HG03135 (cell line): Measurements from ENCODE around the gene MMP24.
"Not testable (repeated sequence)": the region's sequence is repeated elsewhere in the genome, so short reads cannot be mapped to it uniquely, and the experiment has no call there.

Experiments used
- ATAC-seq: cut with Tn5 transposase; IDR thresholded peaks from one replicate; pipeline ENCODE4 v1.9.1; 2021; ENCODE audit warnings: mild to moderate bottlenecking, moderate library complexity; ENCODE audit not compliant: unreplicated experiment

MMP24 gene

GRCh38 chr20:35226126-35226883 lies at the start of gene MMP24:
MMP24 (plus strand) TSS chr20:35226690; CDS start chr20:35226739, 49 bp downstream.
- no peak for ATAC-seq

GRCh38 chr20:35179292-35180212 lies 46.9 kb upstream of the MMP24 start:
- ATAC-seq = no peak

- no peak for ATAC-seq
Measured at GRCh38 chr20:35180266-35180665, 46.2 kb upstream of the MMP24 start.

GRCh38 chr20:35181731-35182130 lies 44.8 kb upstream of the MMP24 start:
- no peak for ATAC-seq

- ATAC-seq = not testable (repeated sequence)
Measured at GRCh38 chr20:35186691-35187289, 39.7 kb upstream of the MMP24 start.

- ATAC-seq = no peak
Measured at GRCh38 chr20:35187584-35188190, 38.8 kb upstream of the MMP24 start.

GRCh38 chr20:35189223-35189622 lies 37.3 kb upstream of the MMP24 start:
- not testable (repeated sequence) for ATAC-seq

- ATAC-seq = no peak
Measured at GRCh38 chr20:35190556-35190955, 35.9 kb upstream of the MMP24 start.

- no peak for ATAC-seq
Measured at GRCh38 chr20:35191419-35192117, 34.9 kb upstream of the MMP24 start.

GRCh38 chr20:35192118-35192872 lies 34.2 kb upstream of the MMP24 start:
- ATAC-seq = no peak

- not testable (repeated sequence) for ATAC-seq
Measured at GRCh38 chr20:35193031-35193791, 33.3 kb upstream of the MMP24 start.

GRCh38 chr20:35196313-35196712 lies 30.2 kb upstream of the MMP24 start:
- ATAC-seq = no peak

GRCh38 chr20:35199740-35200139 lies 26.8 kb upstream of the MMP24 start:
- no peak for ATAC-seq

GRCh38 chr20:35200267-35200666 lies 26.2 kb upstream of the MMP24 start:
- ATAC-seq = no peak

GRCh38 chr20:35201467-35201866 lies 25.0 kb upstream of the MMP24 start:
- ATAC-seq = not testable (repeated sequence)

GRCh38 chr20:35206802-35207201 lies 19.7 kb upstream of the MMP24 start:
- ATAC-seq = no peak

- ATAC-seq = no peak
Measured at GRCh38 chr20:35207950-35208611, 18.4 kb upstream of the MMP24 start.
